GM19395 (cell line): ENCODE measurements around the gene SPEG.
"Not testable (repeated sequence)": the region's sequence is repeated elsewhere in the genome, so short reads cannot be mapped to it uniquely, and the experiment has no call there.

Source experiments
- ATAC-seq: cut with Tn5 transposase; IDR thresholded peaks from one replicate; pipeline ENCODE4 v1.9.1; 2021; ENCODE audit warnings: mild to moderate bottlenecking, moderate library complexity; ENCODE audit not compliant: unreplicated experiment

The SPEG gene

GRCh38 chr2:219404291-219404910 is 30.2 kb upstream of the SPEG start:
- no peak for ATAC-seq

GRCh38 chr2:219404954-219405353 is 29.7 kb upstream of the SPEG start:
- no peak for ATAC-seq

- ATAC-seq, result no peak
These were observed 29.2 kb upstream of the SPEG start for GRCh38 chr2:219405451-219405850.

- no peak for ATAC-seq
These were observed 28.4 kb upstream of the SPEG start for GRCh38 chr2:219405958-219406860.

- ATAC-seq, result no peak
These were observed 27.8 kb upstream of the SPEG start for GRCh38 chr2:219406861-219407230.

GRCh38 chr2:219407343-219407742 is 27.3 kb upstream of the SPEG start:
- ATAC-seq, result not testable (repeated sequence)

GRCh38 chr2:219408204-219408603 is 26.4 kb upstream of the SPEG start:
- ATAC-seq, result no peak

- ATAC-seq, result no peak
These were observed 26.0 kb upstream of the SPEG start for GRCh38 chr2:219408631-219409030.

GRCh38 chr2:219409619-219410018 is 25.0 kb upstream of the SPEG start:
- no peak for ATAC-seq

GRCh38 chr2:219410390-219410789 is 24.3 kb upstream of the SPEG start:
- ATAC-seq, result no peak

- ATAC-seq, result no peak
These were observed 19.8 kb upstream of the SPEG start for GRCh38 chr2:219414857-219415256.

GRCh38 chr2:219415580-219416234 is 18.9 kb upstream of the SPEG start:
- no peak for ATAC-seq

GRCh38 chr2:219416235-219416602 is 18.4 kb upstream of the SPEG start:
- no peak for ATAC-seq

GRCh38 chr2:219416938-219417337 is 17.7 kb upstream of the SPEG start:
- ATAC-seq, result no peak

- no peak for ATAC-seq
These were observed 17.3 kb upstream of the SPEG start for GRCh38 chr2:219417374-219417773.

GRCh38 chr2:219418155-219419011 is 16.3 kb upstream of the SPEG start, which contains the start of gene DES:
DES (plus strand) TSS chr2:219418377; CDS start chr2:219418463, 86 bp downstream.
- ATAC-seq, result no peak

- ATAC-seq, result no peak
These were observed 15.7 kb upstream of the SPEG start for GRCh38 chr2:219419012-219419324.

- ATAC-seq, result no peak
These were observed 15.1 kb upstream of the SPEG start for GRCh38 chr2:219419331-219420197.

- no peak for ATAC-seq
These were observed 14.0 kb upstream of the SPEG start for GRCh38 chr2:219420687-219421086.

- no peak for ATAC-seq
These were observed 13.3 kb upstream of the SPEG start for GRCh38 chr2:219421323-219421722.
